ENCODE measurements around the gene RYK.

DNA sequence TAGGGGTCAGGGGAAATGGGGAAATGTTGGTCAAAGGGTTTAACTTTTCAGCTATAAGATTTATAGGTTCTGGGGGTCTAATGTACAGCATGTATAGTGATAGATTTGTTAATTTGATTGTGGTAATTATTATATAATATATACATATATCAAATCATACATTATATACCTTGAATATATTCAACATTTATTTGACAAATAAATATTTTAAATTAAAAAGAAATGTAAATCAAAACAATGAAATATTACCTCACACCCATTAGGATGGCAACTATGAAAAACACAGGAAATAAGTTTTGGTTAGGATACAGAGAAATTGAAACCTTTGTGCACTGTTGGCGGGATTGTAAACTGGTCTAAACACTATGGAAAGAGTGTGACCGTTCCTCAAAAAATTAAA lies 135.9 kb downstream of the RYK start:
- TF ChIP-seq EGR1 (IDR thresholded peaks at IDR 0.05; ENCODE audit: low read depth in 2 of 2) (no peak), CTCF (IDR thresholded peaks at IDR 0.05; ENCODE audit: low read depth, low read length, missing input control) (no peak)
